Bronchial epithelial cell (primary cell): ENCODE measurements around the gene MYD88. TPM values are rescaled to one million over a fixed set of nuclear protein-coding genes. Genes with fewer than 3 reads are reported as not detected.

Source experiments
- DNase-seq: peaks from one replicate; pipeline ENCODE4 v3.0.0-alpha.2; 2010; ENCODE audit warnings: low read depth
- FAIRE-seq: peaks from 2 replicates; lab custom pipeline; 2011; peaks lifted over from hg19 to GRCh38; lab: Jason Lieb, UNC
- H3K27me3 ChIP-seq: 2 replicates; pipeline ENCODE4 v1.5.1; 2011; ENCODE audit warnings: low read length; ENCODE audit not compliant: control insufficient read depth, insufficient read depth
- H3K36me3 ChIP-seq: 2 replicates; pipeline ENCODE4 v1.5.1; 2011; ENCODE audit warnings: low read length; ENCODE audit not compliant: control insufficient read depth, insufficient read depth
- H3K4me3 ChIP-seq: 2 replicates; pipeline ENCODE4 v1.5.1; 2011; ENCODE audit warnings: mild to moderate bottlenecking, low read depth, low read length, control low read depth
- total RNA-seq: library from RNA; depleted of rRNA; stranded (reverse); fragments of >200 nt; gene quantifications from 2 replicates; pipeline ENCODE4 v1.2.1, GENCODE V29; 2014
- TF ChIP-seq, protein P1 (sequence below): IDR thresholded peaks from 2 replicates; pipeline ENCODE4 v1.5.1; 2011; ENCODE audit warnings: mild to moderate bottlenecking, moderate library complexity, low read length, control low read depth, inconsistent platforms; ENCODE audit not compliant: insufficient read depth, severe bottlenecking

Gene MYD88
- total RNA-seq, 1 donor from 2014 or later: 14.7 TPM

DNA sequence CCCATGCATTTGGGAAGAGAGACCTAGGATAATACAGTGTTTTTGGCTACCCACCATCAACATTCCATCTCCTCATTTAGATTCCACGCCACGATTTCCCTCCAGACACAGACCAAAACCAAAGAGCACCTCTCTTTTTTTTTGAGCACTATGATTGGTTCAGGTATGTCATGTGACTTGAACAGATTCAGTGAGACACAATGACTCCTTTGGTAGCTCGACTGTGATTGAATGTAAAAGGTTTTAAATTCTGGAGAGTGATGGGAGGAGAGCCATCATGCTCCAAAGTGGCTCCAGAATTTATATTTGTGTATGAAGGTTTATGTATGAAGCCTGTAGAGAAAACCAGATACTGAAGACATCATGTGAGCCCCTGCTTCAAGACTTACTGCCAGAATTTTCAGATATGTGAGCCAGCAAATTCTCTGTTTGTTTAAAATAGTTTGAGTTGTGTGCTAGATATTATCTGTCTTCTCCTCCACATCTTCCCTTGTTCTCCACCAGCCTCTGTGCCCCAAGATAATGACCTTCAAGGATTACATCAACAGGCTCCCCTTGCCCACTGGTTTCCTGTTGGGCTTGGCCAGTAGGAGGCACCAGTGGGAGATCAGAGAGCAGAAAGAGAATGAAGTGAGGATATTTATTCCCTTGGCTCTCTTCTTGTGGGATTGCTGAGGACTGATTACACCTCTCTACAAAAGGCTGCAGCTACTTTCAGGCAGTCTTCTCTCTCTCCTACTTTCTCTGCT, 12.5 kb downstream of the MYD88 start:
- DNase-seq: no peak
- Histone ChIP-seq H3K27me3 (no peaks in the 10 kb centered on the region), H3K4me3 (no peak overlapping the region), H3K36me3 (no peaks in the 10 kb centered on the region)
- no peak for FAIRE-seq
- TF ChIP-seq, protein P1, sequence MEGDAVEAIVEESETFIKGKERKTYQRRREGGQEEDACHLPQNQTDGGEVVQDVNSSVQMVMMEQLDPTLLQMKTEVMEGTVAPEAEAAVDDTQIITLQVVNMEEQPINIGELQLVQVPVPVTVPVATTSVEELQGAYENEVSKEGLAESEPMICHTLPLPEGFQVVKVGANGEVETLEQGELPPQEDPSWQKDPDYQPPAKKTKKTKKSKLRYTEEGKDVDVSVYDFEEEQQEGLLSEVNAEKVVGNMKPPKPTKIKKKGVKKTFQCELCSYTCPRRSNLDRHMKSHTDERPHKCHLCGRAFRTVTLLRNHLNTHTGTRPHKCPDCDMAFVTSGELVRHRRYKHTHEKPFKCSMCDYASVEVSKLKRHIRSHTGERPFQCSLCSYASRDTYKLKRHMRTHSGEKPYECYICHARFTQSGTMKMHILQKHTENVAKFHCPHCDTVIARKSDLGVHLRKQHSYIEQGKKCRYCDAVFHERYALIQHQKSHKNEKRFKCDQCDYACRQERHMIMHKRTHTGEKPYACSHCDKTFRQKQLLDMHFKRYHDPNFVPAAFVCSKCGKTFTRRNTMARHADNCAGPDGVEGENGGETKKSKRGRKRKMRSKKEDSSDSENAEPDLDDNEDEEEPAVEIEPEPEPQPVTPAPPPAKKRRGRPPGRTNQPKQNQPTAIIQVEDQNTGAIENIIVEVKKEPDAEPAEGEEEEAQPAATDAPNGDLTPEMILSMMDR: peak; percentile 18

DNA sequence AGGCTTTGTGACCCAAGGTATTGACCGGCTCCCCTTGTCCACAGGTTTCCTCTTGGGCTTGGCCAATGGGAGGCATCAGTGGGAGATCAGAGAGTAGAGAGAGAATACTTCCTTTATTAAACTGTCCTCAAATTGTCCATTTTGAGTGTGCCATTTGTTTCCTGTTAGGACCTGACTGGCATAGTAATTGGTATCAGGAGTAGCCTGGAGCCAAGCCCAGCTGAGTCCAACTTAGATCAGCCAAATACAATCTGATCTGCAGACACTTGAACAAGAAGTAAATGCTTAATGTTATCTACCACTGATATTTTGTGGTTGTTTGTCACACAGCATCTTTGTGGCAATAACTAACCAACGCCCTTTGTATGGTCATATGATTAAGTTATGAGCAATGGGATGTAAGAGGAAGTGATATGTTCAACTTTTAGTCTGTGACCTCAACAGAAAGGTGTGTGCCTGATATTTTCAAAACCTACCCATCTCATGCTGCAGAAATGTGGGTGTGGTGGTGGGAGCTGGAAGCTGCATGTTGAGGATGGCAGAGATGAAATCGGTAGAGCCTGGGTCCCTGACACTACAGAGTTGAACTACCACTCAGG, 13.3 kb downstream of the MYD88 start:
- Histone ChIP-seq H3K36me3 (no peaks in the 10 kb centered on the region), H3K4me3 (no peak overlapping the region), H3K27me3 (no peaks in the 10 kb centered on the region)
- TF ChIP-seq, protein P1: no peak
- peak; percentile 93 for FAIRE-seq
- peak; percentile 98 for DNase-seq

DNA sequence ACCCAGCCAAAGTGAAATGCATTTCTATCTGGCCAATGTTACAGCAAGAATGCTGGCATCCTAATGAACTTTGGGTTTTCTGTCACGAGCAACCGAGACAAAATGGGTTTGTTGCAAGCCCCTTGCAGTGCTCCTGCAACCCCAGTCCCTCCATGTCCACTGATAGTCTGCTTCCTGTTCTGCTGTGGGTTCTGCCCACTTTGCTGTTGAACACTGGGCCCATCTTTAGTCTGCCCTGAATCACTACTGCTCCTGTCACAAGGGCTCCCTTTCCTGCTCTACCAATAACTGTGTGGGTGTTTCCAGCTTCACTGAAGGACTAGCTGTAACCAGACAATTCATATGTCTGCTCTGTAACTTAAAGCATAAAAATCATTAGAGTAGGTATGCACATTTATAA, 14.1 kb downstream of the MYD88 start:
- no peaks in the 10 kb centered on the region for H3K36me3 ChIP-seq
- TF ChIP-seq, protein P1: no peak
- no peak for FAIRE-seq
- no peak overlapping the region for H3K4me3 ChIP-seq
- DNase-seq: no peak
- no peaks in the 10 kb centered on the region for H3K27me3 ChIP-seq

DNA sequence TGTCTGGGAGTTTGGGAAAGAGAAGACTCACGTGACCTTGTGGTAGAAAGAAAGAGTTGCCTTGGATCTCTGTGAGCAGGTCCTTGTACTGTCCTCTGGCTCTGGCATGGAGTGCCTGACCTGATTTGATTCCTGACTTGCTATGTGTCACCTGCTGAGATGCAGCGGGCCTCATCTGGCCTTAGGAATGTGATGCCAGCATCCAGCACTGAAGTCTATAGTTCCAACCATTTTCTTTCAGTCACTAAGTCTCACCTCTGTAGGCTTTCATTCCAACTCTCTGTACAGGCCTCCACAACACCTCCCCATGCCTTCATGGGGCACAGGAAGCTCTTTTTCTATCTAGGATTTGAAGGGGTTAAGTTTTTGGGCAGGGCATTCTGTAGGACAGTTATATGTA, 14.8 kb downstream of the MYD88 start:
- TF ChIP-seq, protein P1: no peak
- no peak for DNase-seq
- H3K4me3 ChIP-seq: no peak overlapping the region
- FAIRE-seq: no peak
- H3K36me3 ChIP-seq: no peaks in the 10 kb centered on the region
- H3K27me3 ChIP-seq: no peaks in the 10 kb centered on the region

DNA sequence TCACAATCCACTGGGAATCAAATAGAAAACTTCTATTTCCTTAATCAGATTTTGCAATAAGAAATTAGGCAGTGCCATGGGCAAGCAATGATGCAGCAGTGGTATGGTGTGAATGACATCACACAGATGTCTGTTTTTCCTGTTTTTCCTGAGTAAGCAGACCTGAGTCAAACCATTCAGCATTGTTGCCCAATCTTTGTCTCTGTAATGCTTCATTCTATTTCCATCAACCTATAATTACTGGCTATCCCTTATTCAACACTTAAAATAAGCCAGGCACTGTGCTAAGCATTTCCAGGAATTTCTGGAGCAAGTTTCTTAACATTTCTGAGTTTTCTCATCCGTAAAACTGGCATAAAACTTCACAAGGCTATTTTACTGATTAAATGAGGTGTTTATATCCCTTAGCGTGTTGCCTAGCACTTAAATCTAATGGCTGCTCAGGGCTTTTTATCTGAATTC, 15.6 kb downstream of the MYD88 start:
- FAIRE-seq (peak; percentile 43), DNase-seq (peak; percentile 99)
- Histone ChIP-seq H3K27me3 (no peaks in the 10 kb centered on the region), H3K36me3 (no peaks in the 10 kb centered on the region), H3K4me3 (no peak overlapping the region)
- TF ChIP-seq, protein P1: no peak
